Fibroblast of pulmonary artery (primary cell): ENCODE measurements around the gene ZNF546.
"Not testable (repeated sequence)": the region's sequence is repeated elsewhere in the genome, so short reads cannot be mapped to it uniquely, and the experiment has no call there.

ENCODE experiments used
- DNase-seq: peaks from one replicate; pipeline ENCODE4 v3.0.0-alpha.2; 2010; ENCODE audit warnings: low read depth
- H3K4me3 ChIP-seq: replicated peaks from 2 replicates; pipeline ENCODE4 v1.5.1; 2011; ENCODE audit warnings: low read depth, mild to moderate bottlenecking, control low read depth, low read length, moderate library complexity
- TF ChIP-seq, protein P1 (sequence below): IDR thresholded peaks from 2 replicates; pipeline ENCODE4 v1.5.1; 2011; ENCODE audit warnings: mild to moderate bottlenecking, control low read depth, low read length, inconsistent platforms; ENCODE audit errors: missing control alignments

ZNF546 gene

DNA sequence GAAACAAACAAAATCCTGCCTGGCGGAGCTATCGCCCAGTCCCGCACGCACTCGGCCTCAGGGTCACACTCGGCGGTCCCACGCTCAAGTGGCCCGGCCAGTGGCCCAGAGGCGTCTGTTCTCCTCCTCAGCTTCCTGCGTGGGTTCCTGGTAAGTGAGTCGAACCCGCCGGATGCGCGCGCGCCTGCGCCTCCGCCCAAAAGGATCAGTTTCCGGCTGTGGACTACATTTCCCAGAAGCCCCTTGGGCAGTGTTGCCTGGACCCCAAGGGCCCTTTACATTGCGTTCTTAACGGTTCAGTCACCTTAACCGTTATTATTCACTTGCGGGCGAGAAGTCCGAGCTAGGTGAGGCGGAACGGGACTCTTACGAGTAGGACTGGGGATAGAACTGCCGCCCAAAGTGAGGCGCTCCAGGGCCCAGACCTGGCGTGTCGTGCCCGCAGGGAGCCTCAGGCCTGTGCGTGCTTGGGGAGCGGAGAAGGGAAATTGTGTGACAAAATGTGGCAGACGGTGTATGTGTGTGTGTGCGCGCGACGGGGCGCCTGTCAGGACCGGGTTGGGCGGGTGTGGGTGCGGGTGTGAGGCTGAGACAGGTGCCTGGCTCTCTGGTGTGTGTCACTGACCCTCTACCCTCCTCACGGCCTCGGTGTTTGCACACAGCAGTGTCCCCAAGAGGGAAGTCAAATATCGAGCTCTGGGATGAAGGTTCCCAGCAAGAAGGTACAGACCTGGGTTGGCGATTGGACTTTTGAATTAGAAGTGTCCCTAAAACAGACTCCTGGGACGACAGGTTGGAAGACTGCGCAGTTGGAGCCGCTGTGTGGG lies at the start of gene ZNF546:
ZNF546 (plus strand) TSS at position 250 of the 827 bp plus-strand sequence. CDS start 1,267 bp downstream, outside the sequence.
- peak; percentile 90 for DNase-seq
- TF ChIP-seq, protein P1, sequence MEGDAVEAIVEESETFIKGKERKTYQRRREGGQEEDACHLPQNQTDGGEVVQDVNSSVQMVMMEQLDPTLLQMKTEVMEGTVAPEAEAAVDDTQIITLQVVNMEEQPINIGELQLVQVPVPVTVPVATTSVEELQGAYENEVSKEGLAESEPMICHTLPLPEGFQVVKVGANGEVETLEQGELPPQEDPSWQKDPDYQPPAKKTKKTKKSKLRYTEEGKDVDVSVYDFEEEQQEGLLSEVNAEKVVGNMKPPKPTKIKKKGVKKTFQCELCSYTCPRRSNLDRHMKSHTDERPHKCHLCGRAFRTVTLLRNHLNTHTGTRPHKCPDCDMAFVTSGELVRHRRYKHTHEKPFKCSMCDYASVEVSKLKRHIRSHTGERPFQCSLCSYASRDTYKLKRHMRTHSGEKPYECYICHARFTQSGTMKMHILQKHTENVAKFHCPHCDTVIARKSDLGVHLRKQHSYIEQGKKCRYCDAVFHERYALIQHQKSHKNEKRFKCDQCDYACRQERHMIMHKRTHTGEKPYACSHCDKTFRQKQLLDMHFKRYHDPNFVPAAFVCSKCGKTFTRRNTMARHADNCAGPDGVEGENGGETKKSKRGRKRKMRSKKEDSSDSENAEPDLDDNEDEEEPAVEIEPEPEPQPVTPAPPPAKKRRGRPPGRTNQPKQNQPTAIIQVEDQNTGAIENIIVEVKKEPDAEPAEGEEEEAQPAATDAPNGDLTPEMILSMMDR: no peak
- peak within 1 kb of the TSS; percentile 90 for H3K4me3 ChIP-seq

DNA sequence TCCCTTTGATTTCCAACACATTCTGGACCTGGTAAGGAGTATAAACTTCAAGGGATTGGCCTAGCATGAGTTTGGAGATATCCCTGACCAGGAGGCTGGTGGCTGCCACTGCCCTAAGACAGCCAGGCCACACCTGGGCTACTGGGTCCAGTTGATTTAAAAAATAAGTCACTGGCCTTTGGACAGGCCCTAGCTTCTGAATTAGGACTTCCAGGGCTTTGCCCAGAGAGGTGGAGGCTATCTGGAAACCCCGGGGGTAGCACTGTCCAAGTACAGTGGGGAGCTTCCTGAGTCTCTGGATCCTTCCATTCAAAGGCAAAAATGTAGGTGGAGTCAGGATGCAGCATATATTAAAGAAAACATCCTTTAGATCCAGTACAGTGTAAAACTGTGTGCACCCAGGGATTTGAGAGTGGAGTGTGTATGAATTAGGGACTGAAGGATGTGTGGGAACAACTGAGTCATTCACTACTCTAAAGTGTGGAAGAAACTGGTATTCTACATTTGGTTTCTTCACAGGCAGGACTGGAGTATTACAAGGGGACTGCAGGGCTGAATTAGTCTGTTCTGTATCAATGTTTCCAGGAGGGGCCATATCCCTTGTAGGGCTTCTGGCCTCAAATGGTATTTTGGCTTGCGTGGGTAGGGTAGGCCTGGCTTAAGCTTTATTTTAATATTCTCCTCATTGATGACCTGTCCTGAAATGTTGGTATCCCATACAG lies 47.7 kb upstream of the ZNF546 start:
- TF ChIP-seq, protein P1: no peak
- H3K4me3 ChIP-seq: no peak overlapping the region
- no peak for DNase-seq

DNA sequence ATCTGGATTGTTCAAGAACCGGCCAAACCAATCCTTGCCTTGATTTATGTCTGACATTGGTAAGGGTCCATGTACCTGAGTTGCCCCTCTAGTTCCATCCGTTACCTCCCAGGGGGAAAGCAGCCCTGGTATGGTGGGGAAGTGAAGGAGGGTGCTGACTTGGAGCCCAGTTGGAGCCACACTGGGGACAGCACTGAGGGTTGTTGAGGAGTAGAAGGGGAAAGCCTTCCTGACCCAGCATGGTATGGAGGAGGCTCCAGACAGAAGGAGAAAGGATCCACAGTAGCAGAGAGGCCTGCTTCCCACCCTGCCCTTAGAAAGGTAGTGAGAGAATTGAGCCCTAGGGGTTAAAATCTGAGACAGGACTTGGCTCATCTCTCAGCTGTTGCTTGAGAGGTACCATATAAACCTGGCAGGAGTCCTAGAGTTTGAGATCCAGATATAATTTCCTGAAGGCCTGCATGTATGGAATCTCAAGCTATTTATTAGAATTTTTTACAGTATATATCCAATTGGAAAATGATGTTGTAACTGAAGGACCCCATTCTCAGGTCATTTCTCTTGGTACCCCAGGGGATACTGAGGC lies 45.7 kb upstream of the ZNF546 start:
- TF ChIP-seq, protein P1: no peak
- H3K4me3 ChIP-seq: no peak overlapping the region
- no peak for DNase-seq

DNA sequence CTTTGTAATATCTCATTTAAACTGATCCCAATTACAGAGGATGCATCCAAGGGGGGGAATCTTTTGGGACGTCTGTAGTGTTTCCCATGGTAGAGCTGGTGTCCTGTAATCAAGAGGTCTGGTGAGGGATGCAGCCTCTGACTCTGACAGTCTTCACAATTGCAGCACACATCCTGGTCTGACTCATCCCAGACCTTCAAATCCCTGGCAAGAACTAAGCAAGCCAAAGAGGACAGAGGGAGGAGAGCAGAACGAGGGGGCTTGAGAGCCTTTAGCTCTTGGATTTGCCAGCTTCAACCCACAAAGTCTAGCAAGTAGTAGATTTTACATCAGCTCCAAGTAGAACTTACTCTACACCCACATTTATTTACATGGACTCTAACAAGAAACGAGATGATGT lies 45.2 kb upstream of the ZNF546 start:
- TF ChIP-seq, protein P1: no peak
- peak; percentile 74 for DNase-seq

DNA sequence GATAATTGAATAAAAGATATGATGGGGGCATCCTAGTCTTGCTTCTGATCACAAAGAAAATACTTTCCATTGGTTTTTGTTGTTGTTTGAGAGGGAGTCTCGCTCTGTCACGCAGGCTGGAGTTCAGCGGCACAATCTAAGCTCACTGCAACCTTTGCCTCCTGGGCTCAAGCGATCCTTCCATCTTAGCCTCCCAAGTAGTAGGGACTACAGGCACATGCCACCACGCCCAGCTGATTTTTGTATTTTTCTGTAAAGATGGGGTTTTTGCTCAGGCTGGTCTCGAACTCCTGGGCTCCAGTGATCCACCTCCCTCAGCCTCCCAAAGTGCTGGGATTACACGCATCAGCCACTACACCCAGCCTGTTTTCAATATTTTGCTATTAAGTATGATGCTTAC lies 42.9 kb upstream of the ZNF546 start:
- no peak for DNase-seq
- no peak overlapping the region for H3K4me3 ChIP-seq
- TF ChIP-seq, protein P1: no peak

More for the DNA sequence above, 45.2 kb upstream of the ZNF546 start:
- no peak overlapping the region for H3K4me3 ChIP-seq

DNA sequence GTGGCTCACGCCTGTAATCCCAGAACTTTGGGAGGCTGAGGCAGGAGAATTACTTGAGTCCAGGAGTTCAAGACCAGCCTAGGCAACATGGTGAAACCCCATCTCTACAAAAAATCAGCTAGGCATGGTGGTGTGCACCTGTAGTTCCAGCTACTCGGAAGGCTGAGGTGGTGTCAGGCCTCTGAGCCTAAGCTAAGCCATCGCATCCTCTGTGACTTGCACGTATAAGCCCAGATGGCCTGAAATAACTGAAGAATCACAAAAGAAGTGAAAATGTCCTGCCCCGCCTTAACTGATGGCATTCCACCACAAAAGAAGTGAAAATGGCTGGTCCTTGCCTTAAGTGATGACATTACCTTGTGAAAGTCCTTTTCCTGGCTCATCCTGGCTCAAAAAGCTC lies 39.0 kb upstream of the ZNF546 start:
- H3K4me3 ChIP-seq, DNase-seq: not testable (repeated sequence)

DNA sequence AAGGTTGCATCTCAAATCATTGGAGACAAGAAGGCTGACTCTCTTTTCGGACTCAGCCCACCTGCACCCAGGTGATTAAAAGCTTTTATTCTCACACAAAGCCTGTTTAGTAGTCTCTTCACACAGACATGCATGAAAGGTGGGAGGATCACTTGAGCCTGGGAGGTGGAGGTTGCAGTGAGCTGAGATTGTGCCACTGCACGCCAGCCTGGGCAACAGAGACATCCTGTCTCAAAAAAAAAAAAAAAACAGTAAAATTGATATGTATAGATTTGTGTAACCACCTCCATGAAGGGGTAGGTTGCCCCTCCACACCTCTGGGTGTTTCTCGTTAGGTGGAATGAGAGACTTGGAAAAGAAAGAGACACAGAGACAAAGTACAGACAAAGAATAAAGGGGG lies 37.9 kb upstream of the ZNF546 start:
- H3K4me3 ChIP-seq, DNase-seq: not testable (repeated sequence)

DNA sequence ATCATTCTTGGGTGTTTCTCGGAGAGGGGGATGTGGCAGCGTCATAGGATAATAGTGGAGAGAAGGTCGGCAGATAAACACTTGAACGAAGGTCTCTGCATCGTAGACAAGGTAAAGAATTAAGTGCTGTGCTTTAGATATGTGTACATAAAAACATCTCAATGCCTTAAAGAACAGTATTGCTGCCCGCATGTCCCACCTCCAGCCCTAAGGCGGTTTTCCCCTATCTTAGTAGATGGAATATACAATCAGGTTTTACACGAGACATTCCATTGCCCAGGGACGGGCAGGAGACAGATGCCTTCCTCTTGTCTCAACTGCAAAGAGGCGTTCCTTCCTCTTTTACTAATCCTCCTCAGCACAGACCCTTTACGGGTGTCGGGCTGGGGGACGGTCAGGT lies 37.5 kb upstream of the ZNF546 start:
- H3K4me3 ChIP-seq, DNase-seq: not testable (repeated sequence)
